HG03558 (cell line): ENCODE data around the gene ATP6V0D1.
"Not testable (repeated sequence)": the region's sequence is repeated elsewhere in the genome, so short reads cannot be mapped to it uniquely, and the experiment has no call there.

Experiments used
- ATAC-seq: cut with Tn5 transposase; IDR thresholded peaks from one replicate; pipeline ENCODE4 v1.9.1; 2021; ENCODE audit warnings: moderate number of reproducible peaks; ENCODE audit not compliant: unreplicated experiment; ENCODE audit errors: extremely low read depth

ATP6V0D1 gene

DNA sequence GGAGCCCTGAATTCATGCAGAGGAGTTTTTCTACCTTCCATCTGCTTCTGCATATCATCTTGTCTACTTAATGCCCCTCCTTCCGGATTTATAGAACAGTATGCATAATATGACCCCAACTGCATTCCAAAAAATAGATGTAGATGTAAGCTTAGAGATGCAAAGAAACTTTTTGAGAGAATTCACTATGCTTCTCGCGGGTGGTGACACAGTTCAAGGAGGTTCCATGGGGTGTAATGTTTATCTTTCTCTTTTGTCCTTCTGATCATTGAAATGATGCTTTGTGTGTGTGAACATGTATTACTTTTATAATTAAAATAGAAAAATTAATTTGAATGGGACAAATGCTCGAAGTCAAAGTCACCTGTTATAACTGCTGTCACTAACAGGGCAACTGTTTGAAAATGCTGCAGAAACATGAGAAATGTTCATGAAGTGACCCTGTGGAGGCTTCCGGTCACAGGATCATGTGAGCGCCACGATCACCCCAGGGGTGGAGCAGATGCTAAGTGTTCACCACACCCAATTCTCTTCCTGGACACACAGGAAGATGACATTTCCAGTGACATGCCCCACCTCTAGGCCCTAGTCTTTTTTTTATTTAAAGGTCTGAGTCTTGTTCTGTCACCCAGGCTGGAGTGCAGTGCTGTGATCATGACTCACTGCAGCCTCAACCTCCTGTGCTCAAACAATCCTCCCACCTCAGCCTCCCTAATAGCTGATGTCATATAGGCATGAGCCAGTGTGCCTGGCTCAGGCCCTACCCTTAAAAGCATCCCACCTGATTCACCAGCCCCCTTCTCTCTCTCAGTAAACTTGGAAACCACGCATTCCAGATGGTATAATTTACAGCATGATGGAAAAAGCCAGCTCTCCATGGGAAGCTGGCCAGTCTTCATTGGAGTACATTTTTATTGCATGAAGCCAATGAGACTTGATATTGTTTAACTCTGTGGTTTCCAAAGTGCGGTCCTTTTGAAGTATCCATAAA lies 23.4 kb upstream of the ATP6V0D1 start:
- ATAC-seq = no peak

DNA sequence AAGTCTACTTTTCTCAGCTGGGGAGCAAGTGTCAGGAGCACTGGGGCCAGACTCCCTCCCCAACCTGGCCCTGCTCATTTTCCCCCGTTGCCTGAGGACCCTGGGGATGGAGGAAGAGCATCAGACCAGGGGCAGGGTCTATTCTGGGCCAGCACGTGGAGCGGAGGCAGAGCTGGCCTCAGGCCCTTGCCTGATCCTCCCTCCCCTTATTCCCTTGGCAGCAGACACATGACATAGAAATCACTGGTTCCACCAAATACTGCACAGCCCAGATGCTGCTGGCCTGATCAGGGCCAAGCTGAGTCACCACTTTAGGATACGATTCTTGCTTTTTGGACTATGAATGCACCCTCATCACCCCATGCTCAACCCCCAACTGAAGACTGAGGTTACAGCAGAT lies 18.1 kb upstream of the ATP6V0D1 start:
- ATAC-seq = no peak

DNA sequence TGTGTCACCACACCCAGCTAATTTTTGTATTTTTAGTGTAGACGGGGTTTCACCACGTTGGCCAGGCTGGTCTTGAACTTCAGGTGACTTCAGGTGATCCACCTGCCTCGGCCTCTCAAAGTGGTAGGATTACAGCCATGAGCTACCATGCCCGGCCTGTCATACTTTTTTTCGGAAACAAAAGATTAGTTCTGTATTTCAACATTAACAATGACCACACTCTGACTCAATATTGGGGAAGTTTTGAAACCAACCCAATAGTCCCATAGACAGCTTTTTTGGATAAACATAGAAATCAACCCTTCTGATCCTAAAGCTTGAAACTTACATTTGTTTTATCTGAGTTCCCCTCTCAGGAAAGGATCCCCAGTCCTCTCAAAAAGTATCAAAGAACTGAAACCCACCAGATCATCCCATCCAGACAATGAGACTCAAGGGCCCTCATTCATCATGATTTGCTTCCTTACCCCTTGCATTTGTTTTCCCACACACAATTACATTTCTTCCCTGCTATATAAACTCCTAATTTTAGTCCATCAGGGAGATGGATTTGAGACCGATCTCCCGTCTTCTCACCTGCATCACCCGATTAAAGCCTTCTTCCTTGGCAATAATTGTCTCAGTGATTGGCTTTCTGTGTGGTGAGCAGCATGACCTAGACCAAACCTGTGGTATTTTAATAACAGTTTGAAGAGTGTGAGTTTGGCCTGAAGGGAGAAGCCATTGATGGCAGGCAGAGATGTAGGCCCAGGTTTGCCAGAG lies 9.6 kb upstream of the ATP6V0D1 start:
- no peak for ATAC-seq

DNA sequence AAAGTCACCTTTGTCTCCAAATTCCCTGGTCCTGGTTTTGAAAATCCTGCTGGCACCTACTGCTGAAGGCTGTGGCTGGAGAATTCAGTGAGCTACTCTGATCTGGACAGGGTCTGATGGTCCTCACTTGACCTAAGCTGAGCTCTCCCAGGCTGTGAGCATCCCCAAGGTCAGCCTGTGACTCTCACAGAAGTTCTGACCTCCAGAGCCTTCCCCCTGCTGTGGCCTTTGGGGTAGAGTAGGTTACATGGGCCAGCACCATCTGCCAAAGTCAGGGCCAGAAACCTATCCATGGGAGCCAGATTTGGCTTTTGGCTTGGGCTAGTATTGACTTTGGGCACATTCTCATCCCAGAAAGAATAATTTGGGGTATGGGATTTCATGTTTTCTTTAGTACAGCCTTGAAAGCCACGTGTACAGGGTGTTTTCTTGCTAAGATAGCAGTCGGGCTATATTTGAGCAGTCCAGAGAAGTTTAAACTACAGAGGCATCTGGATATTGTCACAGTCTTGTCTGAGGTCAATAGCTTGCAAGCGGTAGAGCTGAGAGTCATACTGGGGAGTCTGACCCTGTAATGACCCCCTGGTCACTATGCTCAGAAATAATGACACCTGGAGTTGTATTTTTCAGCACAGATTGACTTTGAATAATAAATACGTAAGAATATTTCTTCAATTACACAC lies 8.6 kb upstream of the ATP6V0D1 start:
- ATAC-seq = no peak

DNA sequence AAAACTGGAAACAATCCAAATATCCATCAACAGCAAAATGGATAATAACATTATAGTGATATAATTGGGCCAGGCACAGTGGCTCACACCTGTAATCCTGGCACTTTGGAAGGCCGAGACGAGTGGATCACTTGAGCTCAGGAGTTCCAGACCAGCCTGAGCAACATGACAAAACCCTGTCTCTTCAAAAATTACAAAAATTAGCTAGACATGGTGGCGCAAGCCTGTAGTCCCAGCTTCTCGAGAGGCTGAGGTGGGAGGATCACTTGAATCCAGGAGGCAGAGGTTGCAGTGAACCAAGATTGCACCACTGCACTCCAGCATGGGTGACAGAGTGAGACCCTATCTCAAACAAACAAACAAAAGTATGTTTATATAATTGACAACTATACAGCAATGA lies 6.6 kb upstream of the ATP6V0D1 start:
- not testable (repeated sequence) for ATAC-seq

DNA sequence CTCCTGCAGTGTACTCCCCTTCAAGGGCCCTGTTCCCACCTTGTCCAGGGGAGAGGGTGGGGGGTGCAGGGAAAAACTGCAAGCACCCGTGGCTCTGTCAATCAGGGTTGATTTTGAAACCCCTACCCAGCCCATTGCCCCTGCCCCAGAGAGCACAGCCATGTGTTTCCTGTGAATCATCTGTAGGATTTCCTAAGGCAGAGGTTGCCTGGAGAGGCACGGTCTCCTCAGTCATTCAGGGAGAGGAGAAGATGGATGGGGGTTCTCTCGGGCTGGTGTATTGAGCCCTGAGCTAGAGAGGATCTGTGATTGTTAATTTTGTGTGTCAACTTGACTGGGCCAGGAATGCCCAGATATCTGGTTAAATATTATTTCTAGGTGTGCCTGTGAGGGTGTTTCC lies 5.8 kb upstream of the ATP6V0D1 start:
- ATAC-seq = no peak

DNA sequence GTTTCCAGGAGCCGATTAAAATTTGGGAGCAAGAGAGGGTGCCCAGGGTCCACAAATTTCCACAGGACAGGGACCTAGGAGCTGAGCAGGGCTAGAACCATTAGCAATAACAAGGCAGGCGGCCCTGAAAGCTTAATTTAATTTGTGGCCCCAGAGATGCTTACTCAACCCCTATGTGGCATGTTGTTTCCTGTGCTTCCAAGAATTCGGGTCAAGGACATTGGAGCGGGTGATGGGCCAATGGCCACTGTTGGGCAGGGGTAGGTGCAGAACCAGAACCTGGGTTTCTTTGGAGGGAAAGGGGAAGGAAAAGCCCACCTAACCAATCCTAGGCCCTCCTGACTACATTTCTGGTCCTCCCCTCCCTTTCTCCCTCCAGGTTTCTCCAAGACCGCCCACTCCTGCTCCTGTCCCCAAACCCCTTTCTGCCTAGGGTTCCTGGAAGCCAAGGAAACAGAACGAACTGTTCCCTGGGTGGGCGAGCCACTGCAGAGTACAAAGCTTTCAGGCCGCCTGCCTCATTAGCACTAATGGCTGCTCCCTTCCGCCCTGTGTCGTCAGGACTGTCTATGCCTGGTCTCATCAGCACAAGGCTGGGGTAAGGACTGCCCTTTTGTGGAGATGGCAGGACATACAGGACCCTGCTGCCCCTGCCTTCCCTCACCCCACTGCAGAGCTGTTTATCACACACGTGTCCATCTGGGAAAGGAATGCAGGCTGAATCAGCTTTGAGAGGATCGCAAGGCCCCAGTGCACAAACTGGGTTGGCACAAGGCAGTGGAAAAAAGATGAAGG lies 3.0 kb upstream of the ATP6V0D1 start:
- no peak for ATAC-seq

DNA sequence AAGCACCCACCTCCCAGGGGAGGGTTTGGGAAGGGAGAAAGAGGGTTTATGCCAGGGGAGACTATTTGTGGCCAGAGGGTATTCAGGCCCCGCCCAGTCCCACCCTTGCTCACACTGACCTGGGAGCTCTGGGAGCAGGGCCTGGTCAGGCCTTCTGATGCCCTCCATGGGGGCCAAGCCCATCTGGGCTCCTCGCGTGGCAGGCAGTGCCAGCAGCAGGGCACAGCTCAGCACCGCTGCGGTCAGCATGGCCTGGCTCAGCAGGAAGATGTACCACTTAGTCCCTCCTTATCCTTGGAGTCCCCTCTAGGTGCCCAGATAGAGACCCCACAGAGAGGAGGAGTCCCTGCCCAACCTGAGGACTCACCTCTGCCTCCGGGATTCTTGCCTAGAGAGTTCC lies 2.2 kb upstream of the ATP6V0D1 start, which contains the start of gene AGRP:
TSS of gene AGRP (minus strand) at position 398 of the 400 bp plus-strand sequence. CDS start at position 249, 149 bp downstream.
- ATAC-seq = no peak

DNA sequence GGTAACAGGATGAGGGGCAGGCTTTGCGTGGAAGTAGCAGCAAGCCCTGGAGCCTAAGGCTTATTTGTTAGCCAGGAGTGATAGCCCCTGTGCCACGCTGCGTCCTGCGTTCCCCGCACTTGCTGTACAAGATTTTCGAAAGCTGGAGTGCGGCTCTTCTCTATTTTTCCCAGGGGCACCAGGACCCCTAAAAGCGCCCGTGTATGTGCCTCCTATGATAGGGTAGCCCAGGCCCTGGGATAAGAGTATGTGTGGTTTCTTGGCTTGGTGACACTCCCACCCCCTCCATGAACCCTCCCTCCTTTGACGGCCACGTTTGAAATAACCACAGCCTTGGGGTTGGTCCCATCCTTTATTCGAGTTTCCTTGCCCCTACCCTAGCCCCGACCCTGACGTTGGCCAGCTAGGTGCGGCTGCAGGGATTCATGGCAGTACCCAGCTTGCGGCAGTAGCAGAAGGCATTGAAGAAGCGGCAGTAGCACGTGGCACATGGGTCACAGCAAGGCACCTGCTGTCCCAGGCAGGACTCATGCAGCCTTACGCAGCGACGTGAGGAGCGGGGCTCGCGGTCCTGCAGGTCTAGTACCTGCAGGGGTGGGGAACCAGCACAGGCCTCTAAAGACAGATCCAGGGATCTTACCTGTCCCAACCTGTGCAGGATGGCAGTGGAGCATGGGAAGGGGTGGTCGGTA lies 1.4 kb upstream of the ATP6V0D1 start:
- ATAC-seq = no peak

DNA sequence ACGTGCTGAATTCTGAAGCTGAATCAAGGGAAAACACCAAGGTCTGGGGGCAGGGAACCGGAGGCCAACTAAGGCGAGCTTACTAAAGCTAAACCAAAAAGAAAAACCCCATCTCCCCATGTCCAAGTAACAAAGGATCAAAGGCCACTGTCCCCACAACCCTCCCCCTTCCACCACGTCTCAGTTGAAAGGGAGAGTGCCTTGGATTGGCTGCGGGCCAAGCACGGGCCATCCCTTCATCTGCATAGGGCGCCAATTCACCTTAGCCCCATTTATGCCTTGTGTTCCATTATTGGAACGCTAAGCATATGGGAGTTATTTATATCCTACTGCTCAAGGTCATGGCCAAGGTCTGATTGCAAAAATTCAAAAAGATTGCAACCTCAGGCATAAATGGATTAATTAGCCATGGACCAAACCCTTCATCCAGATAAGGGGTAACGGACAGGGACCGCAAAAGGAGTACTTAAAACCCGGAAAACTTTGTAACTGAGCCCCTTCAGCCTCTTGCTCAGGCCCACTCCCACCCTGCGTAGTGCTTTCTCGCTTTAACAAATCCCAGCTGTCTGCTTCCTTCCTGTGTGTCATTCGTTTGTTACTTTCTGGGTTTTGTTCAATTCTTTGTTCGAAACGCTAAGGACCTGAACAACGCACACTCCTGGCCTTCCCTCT lies 740 bp upstream of the ATP6V0D1 start:
- ATAC-seq = no peak

DNA sequence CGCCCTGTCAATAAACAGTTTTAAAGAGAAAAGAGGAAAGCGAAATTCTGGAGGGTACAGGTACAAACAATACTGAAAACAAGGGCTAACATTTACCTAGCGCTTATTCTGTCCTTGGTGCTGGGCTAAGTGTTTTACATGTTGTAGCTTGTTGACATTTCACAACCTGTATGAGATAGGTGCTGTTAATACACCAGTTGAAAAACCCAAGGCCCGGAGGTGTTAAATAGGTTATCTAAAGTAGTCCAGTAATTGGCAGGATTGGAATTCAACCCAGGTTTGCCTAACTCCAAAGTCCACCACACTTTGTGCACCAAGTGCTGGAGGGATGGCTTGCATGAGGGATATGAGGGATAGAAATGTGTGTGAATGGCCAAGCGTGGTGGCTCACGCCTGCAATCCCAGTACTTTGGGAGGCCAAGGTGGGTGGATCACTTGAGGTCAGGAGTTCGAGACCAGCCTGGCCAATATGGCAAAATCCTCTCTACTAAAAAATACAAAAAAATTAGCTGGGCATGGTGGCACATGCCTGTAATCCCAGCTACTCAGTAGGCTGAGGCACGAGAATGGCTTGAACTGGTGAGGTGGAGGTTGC lies 2.9 kb downstream of the ATP6V0D1 start:
- no peak for ATAC-seq

DNA sequence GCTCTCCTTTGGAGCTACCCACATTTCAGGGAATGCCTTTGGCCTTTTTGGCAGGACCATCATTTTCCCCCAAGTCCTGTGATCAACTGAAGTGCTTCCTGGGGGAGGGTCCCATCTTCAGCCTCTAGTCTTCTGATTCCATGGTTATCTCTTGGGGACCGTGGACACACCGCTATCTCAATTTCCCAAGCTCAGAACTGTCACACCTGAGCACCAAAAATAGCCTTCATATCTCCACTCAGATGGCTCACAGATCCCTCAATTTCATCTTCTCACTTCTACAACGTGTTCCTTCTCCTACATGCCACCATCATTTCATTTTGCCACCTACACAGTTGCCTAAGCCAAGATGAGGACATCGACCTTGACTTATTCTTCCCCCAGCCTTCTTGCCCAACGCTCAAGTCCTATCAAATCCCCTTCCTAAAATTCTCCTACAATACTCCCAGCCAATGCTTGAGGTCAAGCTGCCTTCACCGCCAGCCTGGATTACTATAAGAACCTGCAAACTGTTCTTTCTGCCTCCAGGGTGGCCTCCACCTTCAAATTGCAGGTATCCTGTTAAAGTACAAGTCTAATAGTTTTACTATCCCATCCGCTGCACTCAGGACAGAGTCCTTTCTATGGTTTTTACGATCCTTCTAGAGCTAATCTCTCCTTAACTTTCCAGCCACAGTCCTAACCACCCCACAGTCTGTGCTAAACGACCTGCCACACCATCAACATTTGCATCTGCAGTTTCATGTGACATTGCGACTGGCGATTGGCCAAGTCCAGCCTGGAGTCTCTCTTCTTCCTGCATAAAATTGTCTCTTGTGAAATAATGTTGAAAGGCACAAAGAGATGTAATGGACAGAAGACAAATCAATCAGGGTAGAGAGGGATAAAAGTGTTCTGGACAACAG lies 6.2 kb downstream of the ATP6V0D1 start:
- no peak for ATAC-seq

DNA sequence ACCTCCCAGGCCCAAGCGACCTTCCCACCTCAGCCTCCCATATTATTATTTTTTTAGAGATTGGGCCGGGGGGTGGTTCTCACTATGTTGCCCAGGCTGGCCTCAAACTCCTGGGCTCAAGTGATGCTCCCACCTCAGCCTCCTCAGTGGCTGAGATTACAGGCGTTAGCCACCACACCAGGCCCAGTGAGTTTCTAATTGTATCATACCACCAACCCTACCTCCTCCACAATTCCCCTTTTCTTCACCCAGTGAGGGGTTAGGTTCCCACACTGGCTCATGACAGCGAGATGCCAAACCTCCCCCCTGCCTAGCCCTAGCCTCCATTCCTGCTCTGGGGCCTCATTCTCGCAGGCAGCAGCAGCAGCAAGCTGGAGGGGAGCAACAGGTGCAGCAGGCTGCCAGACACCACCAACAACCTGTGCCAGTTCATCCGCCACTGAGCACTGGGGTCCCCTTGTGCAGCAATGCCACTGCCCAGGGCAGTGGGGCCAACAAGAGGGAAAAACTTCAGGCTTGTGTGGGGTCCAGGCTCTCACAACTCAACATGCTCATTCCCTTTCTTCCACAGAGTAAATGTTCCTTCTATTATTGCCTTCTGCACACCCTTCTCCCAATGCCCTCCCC lies 9.1 kb downstream of the ATP6V0D1 start:
- ATAC-seq = no peak

DNA sequence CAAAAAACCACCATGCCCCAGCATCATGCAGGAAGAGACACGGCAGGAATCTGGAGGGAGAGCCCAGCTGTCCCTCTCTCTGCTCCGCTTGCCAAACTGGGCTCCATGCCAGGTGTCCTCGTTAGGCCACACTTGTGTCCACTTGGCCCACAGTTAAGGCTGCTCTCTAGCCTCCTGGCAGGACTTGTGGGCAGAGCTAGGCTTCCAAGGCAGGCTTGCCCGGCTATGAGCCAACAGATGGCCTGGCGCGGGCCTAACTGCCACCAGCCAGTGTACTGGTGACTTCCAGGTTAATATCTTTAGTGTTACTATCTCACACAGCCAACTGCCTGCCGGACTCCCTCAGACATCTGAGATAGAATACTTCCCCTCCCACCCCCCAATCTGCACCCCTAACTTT lies 10.6 kb downstream of the ATP6V0D1 start:
- no peak for ATAC-seq

DNA sequence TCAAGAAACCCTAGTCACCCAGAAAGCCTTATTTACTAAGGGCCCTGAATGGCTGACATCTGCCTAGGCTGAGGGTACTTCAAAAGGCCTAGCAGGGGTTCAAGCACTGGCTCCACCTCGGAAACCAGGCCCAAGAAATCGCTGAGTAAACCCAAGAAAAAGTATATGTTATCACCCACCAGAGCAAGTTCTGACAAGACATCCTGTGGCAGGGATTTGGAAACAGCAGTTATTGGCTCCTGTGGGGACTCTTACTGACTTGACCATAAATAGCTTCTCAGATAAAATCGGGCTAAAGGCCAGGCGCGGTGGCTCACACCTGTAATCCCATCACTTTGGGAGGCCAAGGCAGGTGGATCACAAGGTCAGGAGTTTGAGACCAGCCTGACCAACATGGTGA lies 12.2 kb downstream of the ATP6V0D1 start:
- ATAC-seq = no peak

DNA sequence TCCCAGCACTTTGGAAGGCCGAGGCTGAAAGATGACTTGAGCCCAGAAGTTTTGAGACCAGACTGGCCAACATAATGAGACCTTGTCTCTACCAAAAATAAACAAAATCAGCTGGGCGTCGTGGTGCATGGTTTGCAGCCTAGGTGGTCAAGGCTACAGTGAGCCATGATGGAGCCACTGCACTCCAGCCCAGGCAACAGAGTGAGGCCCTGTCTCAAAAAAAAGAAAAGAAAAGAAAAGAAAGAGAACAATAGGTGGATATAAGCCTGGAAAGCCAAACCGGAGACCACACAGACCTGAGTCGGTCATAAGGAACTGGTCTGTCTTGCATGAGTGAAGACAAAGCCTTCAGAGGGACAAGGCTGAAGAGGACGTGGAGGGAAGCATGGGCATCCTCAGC lies 14.4 kb downstream of the ATP6V0D1 start:
- no peak for ATAC-seq

DNA sequence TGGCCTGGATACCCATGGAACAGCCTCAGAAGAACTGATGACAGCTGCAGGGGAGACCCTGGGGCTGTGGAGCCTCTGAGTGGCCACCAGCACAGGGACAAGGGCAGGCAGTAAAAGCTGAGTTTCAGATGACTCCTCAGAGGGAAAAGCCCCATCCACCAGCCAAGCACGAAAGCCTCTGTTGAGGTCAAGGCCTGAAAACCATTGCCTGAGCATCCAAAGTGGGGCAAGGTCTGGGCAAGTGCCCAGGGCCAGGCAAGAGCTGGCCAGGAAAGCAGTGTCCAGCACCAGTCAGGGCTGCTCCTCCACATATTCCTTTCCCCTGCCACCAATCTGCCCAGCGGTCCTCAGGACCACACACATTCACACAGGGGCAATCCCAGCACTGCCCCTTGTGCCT lies 16.4 kb downstream of the ATP6V0D1 start:
- no peak for ATAC-seq
